AG08395 (cell line): ENCODE measurements around the gene LRRC17.
"Not testable (repeated sequence)": the region's sequence is repeated elsewhere in the genome, so short reads cannot be mapped to it uniquely, and the experiment has no call there.

ENCODE experiments used
- DNase-seq: peaks from one replicate; pipeline ENCODE4 v3.0.0; 2012; ENCODE audit warnings: mixed read lengths, low spot score

LRRC17 gene

DNA sequence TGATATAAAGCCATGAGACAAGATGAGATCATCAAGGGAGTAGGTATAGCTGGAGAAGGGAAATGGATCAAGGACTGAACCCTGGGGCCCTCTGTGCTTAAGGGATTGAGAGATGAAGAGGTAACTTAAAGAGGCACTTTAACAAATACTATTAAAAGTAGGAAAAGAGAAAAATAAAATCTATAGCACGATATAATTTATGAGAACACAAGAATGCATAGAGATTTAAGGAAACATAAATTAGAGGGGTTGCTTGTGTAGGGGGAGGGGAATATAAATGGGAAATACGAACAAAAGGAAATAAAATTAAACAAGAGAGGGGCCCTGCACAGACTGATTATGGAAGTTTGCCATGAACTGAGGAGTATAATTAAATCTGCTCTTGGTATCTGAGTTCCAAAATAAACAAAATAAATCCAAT, 15.6 kb upstream of the LRRC17 start:
- DNase-seq: no peak

- DNase-seq: no peak
Measured at GRCh38 chr7:102897856-102898531, 14.8 kb upstream of the LRRC17 start.

GRCh38 chr7:102898532-102898859, 14.3 kb upstream of the LRRC17 start:
- no peak for DNase-seq

DNA sequence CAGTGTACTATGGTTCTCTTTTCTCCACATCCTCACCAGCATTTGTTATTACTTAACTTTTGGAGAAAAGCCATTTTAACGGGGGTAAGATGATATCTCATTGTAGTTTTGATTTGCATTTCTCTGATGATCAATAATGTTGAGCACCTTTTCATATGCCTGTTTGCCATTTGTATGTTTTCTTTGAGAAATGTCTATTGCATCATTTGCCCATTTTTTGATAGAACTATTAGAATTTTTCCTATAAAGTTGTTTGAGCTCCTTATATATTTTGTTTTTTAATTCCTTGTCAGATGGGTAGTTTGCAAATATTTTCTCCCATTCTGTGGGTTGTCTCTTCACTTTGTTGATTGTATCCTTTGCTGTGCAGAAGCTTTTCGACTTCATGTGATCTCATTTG, 10.7 kb upstream of the LRRC17 start:
- not testable (repeated sequence) for DNase-seq

- DNase-seq: not testable (repeated sequence)
Measured at GRCh38 chr7:102903576-102903975, 9.2 kb upstream of the LRRC17 start.

- no peak for DNase-seq
Measured at GRCh38 chr7:102908676-102909075, 4.1 kb upstream of the LRRC17 start.

DNA sequence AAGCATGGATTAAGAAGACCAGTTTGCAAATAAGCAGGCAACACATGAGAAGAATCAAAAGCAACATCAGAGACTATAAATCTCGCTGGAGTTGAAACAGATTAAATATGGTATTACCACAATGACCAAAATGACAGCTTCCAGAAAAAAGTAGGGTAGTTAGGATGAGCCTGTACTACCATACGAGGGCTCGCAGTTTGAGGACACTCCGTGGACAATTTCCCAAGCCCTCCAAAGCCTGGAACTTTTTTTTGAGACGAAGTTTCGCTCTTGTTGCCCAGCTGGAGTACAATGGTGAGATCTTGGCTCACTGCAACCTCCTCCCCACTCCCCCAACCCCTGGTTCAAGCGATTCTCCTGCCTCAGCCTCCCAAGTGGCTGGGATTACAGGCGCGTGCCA, 1.0 kb downstream of the LRRC17 start:
- no peak for DNase-seq

DNA sequence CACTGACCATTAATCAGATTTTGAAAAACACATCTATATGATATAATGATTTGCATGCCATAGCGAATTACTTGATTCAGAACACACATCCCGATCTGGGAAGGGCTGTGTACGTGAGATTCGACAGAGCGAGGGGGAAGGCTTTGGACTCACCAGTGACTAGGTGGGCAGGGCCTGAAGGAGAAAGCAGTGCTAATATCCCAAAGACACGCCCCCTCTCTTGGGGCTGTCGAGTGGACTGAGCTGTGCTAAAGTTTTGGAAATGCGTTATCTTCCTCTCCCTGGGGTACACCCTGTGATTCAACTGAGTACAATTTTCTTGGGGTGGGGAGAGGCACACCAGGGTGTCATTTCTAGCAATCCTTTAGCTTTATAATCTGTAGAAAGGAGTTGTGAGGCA, 1.8 kb downstream of the LRRC17 start:
- peak; percentile 31 for DNase-seq

GRCh38 chr7:102916426-102916825, 3.6 kb downstream of the LRRC17 start:
- DNase-seq: peak; percentile 63

- no peak for DNase-seq
Measured at GRCh38 chr7:102916881-102917280, 4.1 kb downstream of the LRRC17 start.

DNA sequence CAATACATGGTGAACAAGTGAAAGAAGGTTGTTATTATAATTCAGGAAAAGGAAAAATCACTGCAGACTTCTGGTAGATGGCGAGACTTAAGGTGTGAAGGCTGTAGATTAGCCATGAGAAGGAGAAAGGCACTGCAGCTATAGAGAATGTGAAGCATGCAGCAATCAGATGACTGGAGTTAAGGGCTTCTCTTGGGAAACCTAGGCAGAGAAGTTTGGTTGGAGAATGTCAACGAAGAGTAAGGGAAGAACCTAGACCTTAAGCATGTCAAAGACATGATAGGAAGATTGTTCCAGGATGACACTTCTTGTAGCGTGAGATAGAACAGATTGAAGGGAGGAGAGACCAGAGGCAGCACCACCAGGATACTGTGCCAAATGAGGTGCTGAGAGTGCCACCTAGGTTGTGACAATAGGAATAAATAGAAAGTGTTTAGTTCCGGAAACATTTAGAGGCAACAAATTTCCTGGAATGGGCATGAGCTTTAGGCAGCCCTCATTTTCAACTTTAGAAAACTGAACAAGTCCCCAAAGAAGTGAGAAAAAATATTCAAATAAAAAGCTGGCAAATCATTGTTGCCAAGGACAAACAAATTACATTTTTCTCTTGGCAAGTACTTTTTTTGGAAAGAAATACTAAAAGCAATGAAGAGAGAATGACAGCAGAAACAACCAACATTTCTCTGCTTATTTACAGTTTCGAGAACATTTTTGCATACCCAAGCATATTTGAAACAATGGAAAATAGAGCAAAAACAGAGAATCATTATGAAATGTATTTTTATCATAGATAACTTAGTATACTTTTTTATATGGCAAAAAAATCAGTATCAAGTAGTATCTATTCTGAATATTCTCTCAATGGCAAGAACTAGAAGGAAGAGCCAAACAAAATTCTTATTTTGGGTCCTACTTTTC, 4.9 kb downstream of the LRRC17 start:
- no peak for DNase-seq

DNA sequence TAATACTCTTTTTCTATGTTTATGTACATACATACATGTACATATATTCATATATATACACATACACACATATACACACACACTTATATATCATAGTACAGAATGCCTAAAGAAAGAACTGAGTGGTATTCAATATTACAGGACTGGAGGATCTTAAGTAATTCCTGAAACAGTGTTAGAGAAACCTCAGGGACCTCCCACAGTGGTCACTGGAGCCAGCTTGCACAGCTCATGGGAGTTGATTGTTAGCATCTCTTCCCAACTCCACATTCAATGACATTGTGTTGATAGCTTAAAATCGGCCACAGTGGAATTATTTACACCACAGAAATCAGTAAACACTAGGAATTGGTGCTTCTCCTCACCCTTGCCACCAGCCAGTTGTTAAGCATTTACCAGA, 6.0 kb downstream of the LRRC17 start:
- no peak for DNase-seq

GRCh38 chr7:102925976-102926782, 13.4 kb downstream of the LRRC17 start:
- no peak for DNase-seq

DNA sequence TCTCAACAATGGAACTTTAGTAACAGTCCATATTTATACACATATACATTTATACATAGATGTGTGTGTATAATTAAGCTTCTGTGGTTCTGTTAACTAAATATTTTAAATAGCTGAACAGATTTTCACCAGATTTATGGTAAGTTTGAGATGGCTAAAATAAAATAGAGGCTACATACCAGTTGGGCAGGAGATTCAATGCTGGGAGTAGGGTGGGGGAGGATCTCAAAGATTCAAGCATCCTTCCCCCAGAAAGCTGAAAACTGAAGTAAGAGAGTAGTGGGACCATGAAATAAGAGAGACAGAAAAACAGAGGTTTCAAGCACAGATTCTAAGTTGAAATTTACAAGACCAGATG, 14.0 kb downstream of the LRRC17 start:
- no peak for DNase-seq

- peak; percentile 18 for DNase-seq
Measured at GRCh38 chr7:102927312-102927933, 14.6 kb downstream of the LRRC17 start.

DNA sequence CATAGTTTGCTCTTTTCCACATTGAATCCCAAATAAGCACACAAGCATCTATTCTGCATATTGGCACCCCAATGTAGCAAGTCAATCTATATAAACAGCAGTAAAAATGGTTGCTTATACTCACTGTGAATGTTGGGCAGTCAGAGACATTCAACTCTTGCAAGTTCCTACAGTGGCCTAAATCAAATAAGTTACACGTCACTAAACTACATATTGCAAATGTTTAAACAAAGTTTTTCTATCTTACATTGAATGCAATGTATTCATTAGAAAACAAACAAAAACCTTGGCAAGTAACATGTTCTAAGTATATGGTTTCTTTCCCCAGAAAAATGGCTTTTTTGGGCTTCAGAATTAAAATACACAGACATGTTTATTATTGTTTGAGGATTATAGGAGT, 19.0 kb downstream of the LRRC17 start:
- DNase-seq: no peak

GRCh38 chr7:102933763-102934162, 21.0 kb downstream of the LRRC17 start:
- peak; percentile 92 for DNase-seq

GRCh38 chr7:102934239-102934638, 21.4 kb downstream of the LRRC17 start:
- no peak for DNase-seq

GRCh38 chr7:102934701-102935100, 21.9 kb downstream of the LRRC17 start:
- no peak for DNase-seq

DNA sequence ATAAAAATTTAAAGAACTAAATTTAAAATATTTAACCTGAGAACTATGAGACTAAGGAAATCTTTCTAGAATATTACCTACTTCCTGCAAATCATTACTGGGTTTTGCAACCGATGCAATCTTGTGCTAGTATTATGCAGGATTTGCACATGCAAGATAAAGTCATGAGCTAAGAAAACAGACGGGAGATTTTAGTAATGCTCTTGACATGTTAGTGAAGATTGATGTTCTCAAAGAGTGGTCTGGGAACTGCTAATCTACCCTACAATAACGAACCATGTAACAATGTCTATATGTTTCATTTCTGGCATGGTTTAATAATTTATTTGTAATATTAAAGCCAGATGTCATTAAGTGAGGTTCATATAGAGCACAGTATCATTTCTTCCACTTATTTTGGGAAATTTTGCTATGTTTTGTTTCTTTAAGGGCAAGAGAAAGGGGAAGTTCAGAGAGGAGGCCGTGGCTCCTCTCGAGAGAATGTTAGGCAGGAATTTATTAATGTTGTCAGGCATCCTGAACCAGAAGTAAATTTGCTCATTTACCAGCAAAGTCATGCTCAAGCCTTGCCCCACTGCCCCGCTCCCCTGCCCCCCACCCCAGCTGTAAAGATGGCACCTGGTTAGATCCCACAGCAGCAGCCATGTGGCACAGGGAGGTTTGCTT, 22.8 kb downstream of the LRRC17 start:
- no peak for DNase-seq

GRCh38 chr7:102938679-102939078, 25.9 kb downstream of the LRRC17 start:
- no peak for DNase-seq
